NCI-H2196 (cell line): ENCODE measurements around the gene PCDHB16.
"Not testable (repeated sequence)": the region's sequence is repeated elsewhere in the genome, so short reads cannot be mapped to it uniquely, and the experiment has no call there.

Source experiments
- DNase-seq: peaks from one replicate; lab custom pipeline; 2025; ENCODE audit not compliant: unreplicated experiment; lab: John Stamatoyannopoulos, UW

The PCDHB16 gene

DNA sequence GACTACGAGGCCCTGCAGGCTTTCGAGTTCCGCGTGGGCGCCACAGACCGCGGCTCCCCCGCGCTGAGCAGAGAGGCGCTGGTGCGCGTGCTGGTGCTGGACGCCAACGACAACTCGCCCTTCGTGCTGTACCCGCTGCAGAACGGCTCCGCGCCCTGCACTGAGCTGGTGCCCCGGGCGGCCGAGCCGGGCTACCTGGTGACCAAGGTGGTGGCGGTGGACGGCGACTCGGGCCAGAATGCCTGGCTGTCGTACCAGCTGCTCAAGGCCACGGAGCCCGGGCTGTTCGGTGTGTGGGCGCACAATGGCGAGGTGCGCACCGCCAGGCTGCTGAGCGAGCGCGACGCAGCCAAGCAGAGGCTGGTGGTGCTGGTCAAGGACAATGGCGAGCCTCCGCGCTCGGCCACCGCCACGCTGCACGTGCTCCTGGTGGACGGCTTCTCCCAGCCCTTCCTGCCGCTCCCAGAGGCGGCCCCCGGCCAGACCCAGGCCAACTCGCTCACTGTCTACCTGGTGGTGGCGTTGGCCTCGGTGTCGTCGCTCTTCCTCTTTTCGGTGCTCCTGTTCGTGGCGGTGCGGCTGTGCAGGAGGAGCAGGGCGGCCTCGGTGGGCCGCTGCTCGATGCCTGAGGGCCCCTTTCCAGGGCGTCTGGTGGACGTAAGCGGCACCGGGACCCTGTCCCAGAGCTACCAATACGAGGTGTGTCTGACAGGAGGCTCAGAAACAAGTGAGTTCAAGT lies 2.1 kb downstream of the PCDHB16 start:
- DNase-seq: not testable (repeated sequence)

- DNase-seq: no peak
These were observed 4.8 kb downstream of the PCDHB16 start, which contains the start of gene PCDHB9 for GRCh38 chr5:141186897-141187512. PCDHB9 (plus strand) TSS chr5:141187161; CDS start chr5:141187319, 158 bp downstream.

- not testable (repeated sequence) for DNase-seq
These were observed 6.5 kb downstream of the PCDHB16 start for GRCh38 chr5:141188682-141189081.

DNA sequence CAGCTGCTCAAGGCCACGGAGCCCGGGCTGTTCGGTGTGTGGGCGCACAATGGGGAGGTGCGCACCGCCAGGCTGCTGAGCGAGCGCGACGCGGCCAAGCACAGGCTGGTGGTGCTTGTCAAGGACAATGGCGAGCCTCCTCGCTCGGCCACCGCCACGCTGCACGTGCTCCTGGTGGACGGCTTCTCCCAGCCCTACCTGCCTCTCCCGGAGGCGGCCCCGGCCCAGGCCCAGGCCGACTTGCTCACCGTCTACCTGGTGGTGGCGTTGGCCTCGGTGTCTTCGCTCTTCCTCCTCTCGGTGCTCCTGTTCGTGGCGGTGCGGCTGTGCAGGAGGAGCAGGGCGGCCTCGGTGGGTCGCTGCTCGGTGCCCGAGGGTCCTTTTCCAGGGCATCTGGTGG lies 6.9 kb downstream of the PCDHB16 start:
- not testable (repeated sequence) for DNase-seq

DNA sequence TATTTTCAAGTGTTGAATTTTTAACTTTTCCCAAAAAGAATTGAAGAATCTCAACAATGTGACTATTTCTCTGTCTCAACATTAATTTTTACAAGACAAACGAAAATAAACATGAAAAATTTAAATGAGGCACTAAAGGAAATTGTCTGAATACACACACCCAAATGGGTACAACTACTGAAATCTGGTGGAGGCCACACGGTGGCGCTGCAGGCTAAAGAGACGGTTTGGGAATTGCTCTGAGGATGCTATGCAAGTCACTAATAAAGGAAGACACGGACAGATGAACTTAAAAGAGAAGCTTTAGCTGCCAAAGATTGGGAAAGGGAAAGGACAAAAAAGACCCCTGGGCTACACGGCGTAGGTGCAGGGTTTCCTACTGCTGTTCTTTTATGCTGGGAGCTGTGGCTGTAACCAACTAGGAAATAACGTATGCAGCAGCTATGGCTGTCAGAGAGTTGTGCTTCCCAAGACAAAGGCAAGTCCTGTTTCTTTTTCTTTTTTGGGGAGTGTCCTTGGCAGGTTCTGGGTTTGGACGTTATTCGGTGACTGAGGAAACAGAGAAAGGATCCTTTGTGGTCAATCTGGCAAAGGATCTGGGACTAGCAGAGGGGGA lies 10.0 kb downstream of the PCDHB16 start, which contains the start of gene PCDHB10:
Gene PCDHB10, plus strand, starts transcription at position 244 of the 616 bp plus-strand sequence. Its CDS starts 200 bp downstream, at position 444.
- DNase-seq: no peak

GRCh38 chr5:141194332-141194731 lies 12.1 kb downstream of the PCDHB16 start:
- DNase-seq: not testable (repeated sequence)

- DNase-seq: no peak
These were observed 14.2 kb downstream of the PCDHB16 start for GRCh38 chr5:141196363-141196762.

GRCh38 chr5:141199359-141200235 lies 17.4 kb downstream of the PCDHB16 start, which contains the start of gene PCDHB11:
PCDHB11 (plus strand) TSS chr5:141199627; CDS start chr5:141199775, 148 bp downstream.
- peak; percentile 7 for DNase-seq

DNA sequence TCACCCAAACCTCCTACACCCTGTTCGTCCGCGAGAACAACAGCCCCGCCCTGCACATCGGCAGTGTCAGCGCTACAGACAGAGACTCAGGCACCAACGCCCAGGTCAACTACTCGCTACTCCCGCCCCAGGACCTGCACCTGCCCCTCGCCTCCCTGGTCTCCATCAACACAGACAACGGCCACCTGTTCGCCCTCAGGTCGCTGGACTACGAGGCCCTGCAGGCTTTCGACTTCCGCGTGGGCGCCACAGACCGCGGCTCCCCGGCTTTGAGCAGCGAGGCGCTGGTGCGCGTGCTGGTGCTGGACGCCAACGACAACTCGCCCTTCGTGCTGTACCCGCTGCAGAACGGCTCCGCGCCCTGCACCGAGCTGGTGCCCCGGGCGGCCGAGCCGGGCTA lies 18.9 kb downstream of the PCDHB16 start:
- DNase-seq: not testable (repeated sequence)

- not testable (repeated sequence) for DNase-seq
These were observed 19.5 kb downstream of the PCDHB16 start for GRCh38 chr5:141201646-141202045.

DNA sequence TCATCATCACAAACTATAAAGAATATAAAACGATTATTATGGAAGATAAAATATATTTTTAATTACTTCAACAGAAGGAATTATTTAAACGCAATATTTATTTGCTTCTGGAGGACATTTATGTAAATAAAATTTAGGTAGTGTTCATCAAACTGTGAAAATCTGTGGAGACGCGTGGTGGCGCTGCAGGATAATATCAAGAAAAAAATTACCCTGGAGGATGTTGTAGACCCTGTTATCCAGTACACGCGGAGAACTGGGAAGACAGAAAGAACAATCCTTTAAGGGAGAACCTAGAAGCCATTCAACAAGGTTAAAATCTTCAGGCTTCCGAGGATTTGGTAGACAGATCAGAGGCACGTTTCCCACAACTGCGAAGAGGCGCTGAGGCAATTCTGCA lies 26.3 kb downstream of the PCDHB16 start, which contains the start of gene PCDHB12:
Gene PCDHB12, plus strand, starts transcription at position 242 of the 400 bp plus-strand sequence. CDS start 189 bp downstream, outside the sequence.
- no peak for DNase-seq

DNA sequence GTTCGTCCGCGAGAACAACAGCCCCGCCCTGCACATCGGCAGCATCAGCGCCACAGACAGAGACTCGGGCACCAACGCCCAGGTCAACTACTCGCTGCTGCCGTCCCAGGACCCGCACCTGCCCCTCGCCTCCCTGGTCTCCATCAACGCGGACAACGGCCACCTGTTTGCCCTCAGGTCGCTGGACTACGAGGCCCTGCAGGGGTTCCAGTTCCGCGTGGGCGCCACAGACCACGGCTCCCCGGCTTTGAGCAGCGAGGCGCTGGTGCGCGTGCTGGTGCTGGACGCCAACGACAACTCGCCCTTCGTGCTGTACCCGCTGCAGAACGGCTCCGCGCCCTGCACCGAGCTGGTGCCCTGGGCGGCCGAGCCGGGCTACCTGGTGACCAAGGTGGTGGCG lies 28.1 kb downstream of the PCDHB16 start:
- not testable (repeated sequence) for DNase-seq

DNA sequence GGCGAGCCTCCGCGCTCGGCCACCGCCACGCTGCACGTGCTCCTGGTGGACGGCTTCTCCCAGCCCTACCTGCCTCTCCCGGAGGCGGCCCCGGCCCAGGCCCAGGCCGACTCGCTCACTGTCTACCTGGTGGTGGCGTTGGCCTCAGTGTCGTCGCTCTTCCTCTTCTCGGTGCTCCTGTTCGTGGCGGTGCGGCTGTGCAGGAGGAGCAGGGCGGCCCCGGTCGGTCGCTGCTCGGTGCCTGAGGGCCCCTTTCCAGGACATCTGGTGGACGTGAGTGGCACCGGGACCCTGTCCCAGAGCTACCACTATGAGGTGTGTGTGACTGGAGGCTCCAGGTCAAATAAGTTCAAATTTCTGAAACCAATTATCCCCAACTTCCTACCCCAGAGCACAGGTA lies 28.7 kb downstream of the PCDHB16 start:
- not testable (repeated sequence) for DNase-seq

GRCh38 chr5:141213656-141214339 lies 31.6 kb downstream of the PCDHB16 start, which contains the start of gene PCDHB13:
PCDHB13 (plus strand) TSS chr5:141213919; CDS start chr5:141214124, 205 bp downstream.
- DNase-seq: not testable (repeated sequence)

DNA sequence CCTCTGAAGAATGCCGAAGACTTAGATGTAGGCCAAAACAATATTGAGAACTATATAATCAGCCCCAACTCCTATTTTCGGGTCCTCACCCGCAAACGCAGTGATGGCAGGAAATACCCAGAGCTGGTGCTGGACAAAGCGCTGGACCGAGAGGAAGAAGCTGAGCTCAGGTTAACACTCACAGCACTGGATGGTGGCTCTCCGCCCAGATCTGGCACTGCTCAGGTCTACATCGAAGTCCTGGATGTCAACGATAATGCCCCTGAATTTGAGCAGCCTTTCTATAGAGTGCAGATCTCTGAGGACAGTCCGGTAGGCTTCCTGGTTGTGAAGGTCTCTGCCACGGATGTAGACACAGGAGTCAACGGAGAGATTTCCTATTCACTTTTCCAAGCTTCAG lies 32.4 kb downstream of the PCDHB16 start:
- not testable (repeated sequence) for DNase-seq

- DNase-seq: not testable (repeated sequence)
These were observed 33.3 kb downstream of the PCDHB16 start for GRCh38 chr5:141215504-141215903.

DNA sequence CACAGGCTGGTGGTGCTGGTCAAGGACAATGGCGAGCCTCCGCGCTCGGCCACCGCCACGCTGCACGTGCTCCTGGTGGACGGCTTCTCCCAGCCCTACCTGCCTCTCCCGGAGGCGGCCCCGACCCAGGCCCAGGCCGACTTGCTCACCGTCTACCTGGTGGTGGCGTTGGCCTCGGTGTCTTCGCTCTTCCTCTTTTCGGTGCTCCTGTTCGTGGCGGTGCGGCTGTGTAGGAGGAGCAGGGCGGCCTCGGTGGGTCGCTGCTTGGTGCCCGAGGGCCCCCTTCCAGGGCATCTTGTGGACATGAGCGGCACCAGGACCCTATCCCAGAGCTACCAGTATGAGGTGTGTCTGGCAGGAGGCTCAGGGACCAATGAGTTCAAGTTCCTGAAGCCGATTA lies 33.8 kb downstream of the PCDHB16 start:
- not testable (repeated sequence) for DNase-seq

- DNase-seq: peak; percentile 42
These were observed 41.1 kb downstream of the PCDHB16 start, which contains the start of gene PCDHB14 for GRCh38 chr5:141223112-141223783. PCDHB14 (plus strand) TSS chr5:141223343; CDS start chr5:141223506, 163 bp downstream.

- DNase-seq: not testable (repeated sequence)
These were observed 42.7 kb downstream of the PCDHB16 start for GRCh38 chr5:141224844-141225243.
